Measurements from ENCODE around the gene FYB1.

DNA sequence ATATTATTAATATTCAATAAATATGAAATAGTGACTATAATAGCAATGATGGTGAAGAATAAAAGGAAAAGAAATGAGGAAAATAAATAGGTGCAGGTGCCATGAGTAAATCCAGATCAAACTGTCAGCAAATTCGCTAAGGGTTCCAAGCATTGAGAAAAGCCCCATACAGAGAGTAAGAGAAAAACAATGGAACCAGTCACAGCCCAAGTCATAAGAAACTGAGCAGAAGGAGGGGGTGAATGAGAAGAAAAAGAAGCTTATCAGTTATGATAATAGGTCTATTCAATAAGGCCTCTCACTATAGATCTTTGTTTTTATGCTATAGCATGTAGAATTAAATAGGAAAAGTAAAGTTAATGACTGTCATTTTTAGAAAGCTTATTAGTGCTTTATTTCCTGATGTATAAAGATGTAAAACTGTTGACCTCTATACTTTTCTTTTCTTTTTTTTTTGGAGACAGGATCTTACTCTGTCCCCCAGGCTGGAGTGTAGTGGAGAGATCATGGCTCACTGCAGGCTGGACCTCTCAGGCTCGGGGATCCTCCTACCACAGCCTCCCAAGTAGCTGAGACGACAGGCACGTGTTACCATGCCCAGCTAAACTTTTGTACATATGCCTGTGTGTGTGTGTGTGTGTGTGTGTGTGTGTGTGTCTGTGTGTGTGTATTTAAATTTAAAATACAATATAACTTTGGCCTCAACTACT, 72.4 kb downstream of the FYB1 start:
- TF ChIP-seq EZH2 (IDR thresholded peaks at IDR 0.05; ENCODE audit: low read depth, unreplicated experiment) = no peak
- no peak for TF ChIP-seq NANOG (IDR thresholded peaks at IDR 0.05; ENCODE audit: borderline replicate concordance)
- TF ChIP-seq, protein P1, sequence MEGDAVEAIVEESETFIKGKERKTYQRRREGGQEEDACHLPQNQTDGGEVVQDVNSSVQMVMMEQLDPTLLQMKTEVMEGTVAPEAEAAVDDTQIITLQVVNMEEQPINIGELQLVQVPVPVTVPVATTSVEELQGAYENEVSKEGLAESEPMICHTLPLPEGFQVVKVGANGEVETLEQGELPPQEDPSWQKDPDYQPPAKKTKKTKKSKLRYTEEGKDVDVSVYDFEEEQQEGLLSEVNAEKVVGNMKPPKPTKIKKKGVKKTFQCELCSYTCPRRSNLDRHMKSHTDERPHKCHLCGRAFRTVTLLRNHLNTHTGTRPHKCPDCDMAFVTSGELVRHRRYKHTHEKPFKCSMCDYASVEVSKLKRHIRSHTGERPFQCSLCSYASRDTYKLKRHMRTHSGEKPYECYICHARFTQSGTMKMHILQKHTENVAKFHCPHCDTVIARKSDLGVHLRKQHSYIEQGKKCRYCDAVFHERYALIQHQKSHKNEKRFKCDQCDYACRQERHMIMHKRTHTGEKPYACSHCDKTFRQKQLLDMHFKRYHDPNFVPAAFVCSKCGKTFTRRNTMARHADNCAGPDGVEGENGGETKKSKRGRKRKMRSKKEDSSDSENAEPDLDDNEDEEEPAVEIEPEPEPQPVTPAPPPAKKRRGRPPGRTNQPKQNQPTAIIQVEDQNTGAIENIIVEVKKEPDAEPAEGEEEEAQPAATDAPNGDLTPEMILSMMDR (conservative IDR thresholded peaks at IDR 0.05; ENCODE audit: low read depth in 2 of 2) = no peak
- TF ChIP-seq POLR2AphosphoS5 (IDR thresholded peaks at IDR 0.05; ENCODE audit: low read depth) = no peak
- TF ChIP-seq, protein P2, sequence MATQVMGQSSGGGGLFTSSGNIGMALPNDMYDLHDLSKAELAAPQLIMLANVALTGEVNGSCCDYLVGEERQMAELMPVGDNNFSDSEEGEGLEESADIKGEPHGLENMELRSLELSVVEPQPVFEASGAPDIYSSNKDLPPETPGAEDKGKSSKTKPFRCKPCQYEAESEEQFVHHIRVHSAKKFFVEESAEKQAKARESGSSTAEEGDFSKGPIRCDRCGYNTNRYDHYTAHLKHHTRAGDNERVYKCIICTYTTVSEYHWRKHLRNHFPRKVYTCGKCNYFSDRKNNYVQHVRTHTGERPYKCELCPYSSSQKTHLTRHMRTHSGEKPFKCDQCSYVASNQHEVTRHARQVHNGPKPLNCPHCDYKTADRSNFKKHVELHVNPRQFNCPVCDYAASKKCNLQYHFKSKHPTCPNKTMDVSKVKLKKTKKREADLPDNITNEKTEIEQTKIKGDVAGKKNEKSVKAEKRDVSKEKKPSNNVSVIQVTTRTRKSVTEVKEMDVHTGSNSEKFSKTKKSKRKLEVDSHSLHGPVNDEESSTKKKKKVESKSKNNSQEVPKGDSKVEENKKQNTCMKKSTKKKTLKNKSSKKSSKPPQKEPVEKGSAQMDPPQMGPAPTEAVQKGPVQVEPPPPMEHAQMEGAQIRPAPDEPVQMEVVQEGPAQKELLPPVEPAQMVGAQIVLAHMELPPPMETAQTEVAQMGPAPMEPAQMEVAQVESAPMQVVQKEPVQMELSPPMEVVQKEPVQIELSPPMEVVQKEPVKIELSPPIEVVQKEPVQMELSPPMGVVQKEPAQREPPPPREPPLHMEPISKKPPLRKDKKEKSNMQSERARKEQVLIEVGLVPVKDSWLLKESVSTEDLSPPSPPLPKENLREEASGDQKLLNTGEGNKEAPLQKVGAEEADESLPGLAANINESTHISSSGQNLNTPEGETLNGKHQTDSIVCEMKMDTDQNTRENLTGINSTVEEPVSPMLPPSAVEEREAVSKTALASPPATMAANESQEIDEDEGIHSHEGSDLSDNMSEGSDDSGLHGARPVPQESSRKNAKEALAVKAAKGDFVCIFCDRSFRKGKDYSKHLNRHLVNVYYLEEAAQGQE (IDR thresholded peaks at IDR 0.05; ENCODE audit: unreplicated experiment) = no peak
- no peak for TF ChIP-seq ZNF114 (CRISPR knock-in tag; IDR thresholded peaks at IDR 0.05)

Data from GM23338 (cell line).